Loucy (cell line): ENCODE data around the gene LAMB1.

ENCODE experiments used
- CTCF ChIP-seq: fragments of 200-600 bp; sonication (generic); conservative IDR thresholded peaks from 2 replicates; pipeline ENCODE4 v1.5.1; 2014; ENCODE audit warnings: mild to moderate bottlenecking, antibody characterized with exemption, low read length
- EZH2phosphoT487 ChIP-seq: fragments of 200-600 bp; IDR thresholded peaks from 2 replicates; pipeline ENCODE4 v1.6.1; 2018; ENCODE audit warnings: antibody characterized with exemption, mild to moderate bottlenecking, moderate library complexity, borderline replicate concordance

- TF ChIP-seq CTCF (no peak), EZH2phosphoT487 (no peak)
These were observed 3.0 kb downstream of the LAMB1 start for GRCh38 chr7:107999779-108000560.
